GM19397 (cell line): ENCODE data around the gene ARSG.
"Not testable (repeated sequence)": the region's sequence is repeated elsewhere in the genome, so short reads cannot be mapped to it uniquely, and the experiment has no call there.

Source experiments
- ATAC-seq: cut with Tn5 transposase; IDR thresholded peaks from one replicate; pipeline ENCODE4 v1.9.1; 2021; ENCODE audit warnings: mild to moderate bottlenecking, moderate library complexity; ENCODE audit not compliant: unreplicated experiment

ARSG gene

DNA sequence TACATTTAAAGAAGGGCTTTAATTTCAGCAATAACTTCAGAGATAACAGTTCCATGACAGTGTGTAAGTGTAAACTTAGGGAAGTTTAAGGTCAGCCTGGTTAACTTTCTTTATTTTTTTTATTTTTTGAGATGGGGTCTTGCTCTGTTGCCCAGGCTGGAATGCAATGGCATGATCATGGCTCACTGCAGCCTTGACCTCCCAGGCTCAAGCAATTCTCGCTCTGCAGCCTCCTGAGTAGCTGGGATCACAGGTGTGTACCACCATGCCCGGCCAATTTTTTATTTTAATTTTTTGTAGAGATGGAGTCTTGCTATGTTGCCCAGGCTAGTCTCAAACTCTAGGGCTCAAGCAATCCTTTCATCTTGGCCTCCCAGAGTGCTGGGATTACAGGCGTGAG is 15.0 kb upstream of the ARSG start:
- ATAC-seq: not testable (repeated sequence)

GRCh38 chr17:68277807-68278206 is 13.5 kb upstream of the ARSG start:
- no peak for ATAC-seq

- ATAC-seq: not testable (repeated sequence)
These were observed 9.3 kb upstream of the ARSG start for GRCh38 chr17:68281965-68282364.

GRCh38 chr17:68288375-68288774 is 2.9 kb upstream of the ARSG start:
- ATAC-seq: no peak

GRCh38 chr17:68288804-68289203 is 2.5 kb upstream of the ARSG start:
- no peak for ATAC-seq

- no peak for ATAC-seq
These were observed 1.8 kb upstream of the ARSG start for GRCh38 chr17:68289473-68289872.

- ATAC-seq: no peak
These were observed 1.4 kb upstream of the ARSG start for GRCh38 chr17:68289936-68290267.

DNA sequence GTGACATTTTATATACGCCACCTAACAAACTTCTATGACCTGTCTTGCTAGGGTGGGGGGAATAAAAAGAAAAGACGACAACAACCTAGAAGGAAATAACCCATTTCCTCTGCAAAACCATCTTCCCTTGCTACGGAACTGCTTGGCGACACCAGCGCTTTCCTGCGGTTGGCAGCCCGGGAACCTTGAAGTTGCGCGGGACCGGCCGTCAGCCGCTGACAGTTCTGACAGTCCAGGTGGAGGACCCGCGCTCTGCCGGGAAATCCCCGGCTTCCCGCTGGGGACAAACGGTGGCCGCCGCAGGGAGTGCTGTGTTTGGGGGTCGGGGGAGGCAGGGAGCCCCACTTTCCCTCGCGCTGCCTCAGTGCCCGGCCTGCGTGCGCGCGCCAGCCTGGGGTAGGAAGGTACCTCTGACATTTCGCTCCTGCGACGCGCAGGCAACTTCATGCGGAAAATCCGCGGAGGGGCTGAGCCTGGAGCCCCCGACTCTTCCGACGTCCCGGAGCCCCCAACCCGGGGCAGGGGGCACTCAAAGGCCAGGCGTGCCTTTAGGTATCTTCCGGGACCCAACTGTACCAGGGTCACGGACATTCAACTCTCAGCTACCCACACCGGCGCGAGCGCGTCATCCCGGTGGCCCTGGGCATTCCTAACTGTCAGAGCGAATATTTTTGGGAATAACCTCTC is 884 bp upstream of the ARSG start:
- no peak for ATAC-seq

DNA sequence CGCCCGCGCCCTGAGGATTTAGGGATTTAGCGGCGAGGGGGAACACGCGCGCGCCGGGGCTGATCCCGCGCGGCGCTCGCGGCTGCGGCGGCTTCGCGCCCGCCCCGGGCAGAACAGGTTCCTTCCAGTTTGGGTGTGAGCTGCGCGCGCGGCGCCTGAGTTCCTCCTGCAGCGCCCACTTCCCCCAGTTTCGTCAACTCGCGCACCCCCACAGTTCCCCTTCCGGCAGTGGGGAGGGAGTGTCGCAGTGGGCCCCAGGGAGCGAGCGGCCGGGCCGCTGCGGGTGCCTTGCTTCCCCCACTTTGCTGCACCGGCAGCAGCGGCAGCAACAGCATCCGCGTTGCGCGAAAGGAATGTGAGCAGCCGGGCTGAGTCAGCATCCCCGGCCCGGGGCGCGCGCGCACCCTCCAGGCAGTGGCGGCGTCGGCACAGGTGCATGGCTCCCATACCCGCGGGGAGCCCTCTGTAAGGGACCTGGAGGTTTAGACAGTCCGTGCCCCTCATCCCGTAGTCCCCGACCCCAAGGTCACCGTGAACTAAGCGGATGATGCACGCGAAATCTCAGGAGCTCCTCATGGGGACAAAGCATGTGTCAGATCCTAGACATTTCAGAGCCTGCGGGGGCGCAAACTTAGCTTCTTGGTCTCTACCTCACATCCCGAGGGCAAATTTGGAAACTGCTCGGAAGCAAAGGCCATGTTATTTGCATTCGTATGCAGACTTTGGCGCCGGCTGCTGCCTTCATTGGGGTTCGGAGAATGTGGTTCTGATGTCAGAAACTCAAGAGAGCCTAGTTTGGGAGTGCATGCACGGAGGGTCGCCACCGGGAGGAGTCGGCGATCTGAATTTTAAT is 767 bp downstream of the ARSG start:
- peak; percentile 55 for ATAC-seq

GRCh38 chr17:68292689-68293040 is 1.4 kb downstream of the ARSG start:
- no peak for ATAC-seq

DNA sequence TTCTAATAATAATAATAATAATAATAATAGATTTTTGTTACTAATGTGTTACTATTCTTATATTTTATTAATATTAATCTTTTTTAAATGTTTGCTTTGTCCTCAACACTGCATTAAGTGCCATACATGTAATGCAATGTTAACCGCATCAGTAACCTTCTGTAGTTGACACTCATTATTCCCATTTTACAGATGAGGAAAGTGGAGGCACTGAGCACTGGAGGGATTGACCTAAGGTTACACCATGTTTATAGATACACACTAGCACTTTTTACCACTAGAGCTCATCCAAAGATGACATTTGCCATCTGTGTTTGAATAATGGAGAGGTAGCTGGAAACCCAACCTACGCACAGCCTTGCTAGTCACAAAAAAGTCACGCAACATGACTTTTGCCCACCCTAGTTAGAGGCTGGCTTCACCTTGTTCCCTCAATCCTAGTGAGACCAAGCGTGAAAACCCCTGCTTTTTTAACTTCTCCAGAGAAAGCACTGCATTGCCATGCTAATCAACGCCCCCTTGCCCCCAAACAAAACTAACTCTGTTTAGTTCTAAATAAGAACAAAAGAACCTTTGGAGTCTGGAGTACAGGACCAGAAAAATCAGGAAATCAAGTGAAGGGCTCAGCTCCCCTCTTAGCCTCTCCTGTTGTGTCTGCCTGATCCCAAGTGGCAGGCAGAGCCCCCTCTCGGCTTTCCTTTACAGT is 2.3 kb downstream of the ARSG start:
- ATAC-seq: no peak

DNA sequence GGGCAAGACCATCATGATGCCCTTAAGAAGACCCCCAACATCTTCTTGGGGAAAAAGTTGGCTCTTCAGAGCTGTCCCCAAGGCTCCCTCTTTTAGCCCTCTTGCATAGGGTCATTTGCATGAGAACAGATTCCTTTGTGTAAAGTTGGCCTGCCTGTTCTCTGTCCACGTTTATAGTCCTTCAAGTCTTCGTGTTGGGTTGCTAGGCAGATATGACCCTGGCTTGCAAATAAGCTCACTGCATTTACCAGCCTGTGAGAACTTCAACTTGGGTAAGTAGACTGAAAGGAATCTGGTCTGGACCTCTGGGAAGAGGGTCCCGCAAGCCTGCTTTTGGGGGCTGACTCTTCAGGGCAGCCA is 2.9 kb downstream of the ARSG start:
- no peak for ATAC-seq

GRCh38 chr17:68294617-68295016 is 3.3 kb downstream of the ARSG start:
- no peak for ATAC-seq

GRCh38 chr17:68295086-68295485 is 3.8 kb downstream of the ARSG start:
- ATAC-seq: no peak

GRCh38 chr17:68296217-68297191 is 5.2 kb downstream of the ARSG start:
- no peak for ATAC-seq

GRCh38 chr17:68297195-68297594 is 5.9 kb downstream of the ARSG start:
- no peak for ATAC-seq

DNA sequence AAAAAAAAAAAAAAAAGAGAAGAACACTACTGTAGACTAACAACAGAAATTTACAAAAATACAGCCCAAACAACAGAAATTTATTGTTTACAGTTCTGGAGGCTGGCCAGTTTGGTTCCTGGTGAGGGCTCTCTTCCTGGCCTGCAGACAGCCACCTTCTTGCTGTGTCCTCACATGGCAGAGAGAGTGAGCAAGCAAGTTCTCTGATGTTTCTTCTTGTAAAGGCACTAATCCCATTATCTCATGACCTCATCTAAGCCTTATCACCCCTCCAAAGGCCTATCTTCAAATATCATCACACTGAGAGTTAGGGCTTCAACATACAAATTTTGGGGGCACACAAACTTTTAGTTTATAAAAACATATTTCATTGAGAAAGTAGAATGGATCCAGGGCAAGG is 7.3 kb downstream of the ARSG start:
- ATAC-seq: no peak

DNA sequence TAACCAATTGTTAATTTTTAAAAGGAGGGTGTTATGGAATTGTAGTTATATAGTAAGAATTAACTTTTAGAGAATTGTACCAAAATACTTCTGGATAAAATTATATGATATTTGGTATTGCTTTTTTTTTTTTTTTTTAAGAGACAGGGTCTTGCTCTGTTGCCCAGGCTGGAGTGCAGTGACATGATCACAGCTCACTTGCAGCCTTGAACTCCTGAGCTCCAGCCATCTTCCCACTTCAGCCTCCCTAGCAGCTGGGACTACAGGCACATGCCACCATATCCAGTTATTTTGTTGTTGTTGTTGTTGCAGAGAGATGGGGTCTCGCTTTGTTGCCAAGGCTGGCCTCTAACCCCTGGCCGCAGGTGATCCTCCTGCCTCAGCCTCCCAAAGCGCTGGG is 8.5 kb downstream of the ARSG start:
- ATAC-seq: no peak

- ATAC-seq: no peak
These were observed 10.2 kb downstream of the ARSG start for GRCh38 chr17:68301438-68301959.

DNA sequence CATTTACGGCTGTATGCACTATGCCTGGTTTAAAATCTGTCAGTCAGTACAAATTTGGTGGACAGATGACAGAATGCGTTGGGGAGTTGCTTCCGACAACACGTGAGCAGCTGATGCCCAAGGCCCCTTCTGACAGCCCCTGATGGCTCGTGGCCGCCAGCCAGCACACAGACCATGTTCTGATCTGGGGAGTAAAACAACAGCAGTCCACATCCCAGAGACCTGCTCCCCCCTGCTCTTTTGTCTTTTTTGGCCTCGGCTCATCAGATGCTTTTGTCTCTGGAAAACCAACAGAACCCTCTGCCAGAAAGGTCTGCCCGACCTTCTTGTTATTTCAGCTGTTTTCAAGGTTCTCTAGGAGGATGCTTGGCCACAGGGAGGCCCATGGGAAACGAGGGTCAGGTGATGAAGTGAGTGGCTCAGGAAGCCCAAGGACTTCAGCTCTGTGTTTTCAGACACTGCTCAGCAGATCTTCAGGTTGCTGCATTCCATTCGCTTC is 10.8 kb downstream of the ARSG start:
- no peak for ATAC-seq
